Measurements from ENCODE around the gene ANTXR1.

Gene ANTXR1

GRCh38 chr2:69007169-69007568 is 5.8 kb upstream of the ANTXR1 start:
- no peak for DNase-seq

GRCh38 chr2:69007603-69008002 is 5.4 kb upstream of the ANTXR1 start:
- DNase-seq = no peak

GRCh38 chr2:69010437-69011194 is 2.4 kb upstream of the ANTXR1 start:
- DNase-seq = no peak

- no peak for DNase-seq
These were observed 1.3 kb upstream of the ANTXR1 start for GRCh38 chr2:69011611-69012157.

GRCh38 chr2:69012310-69013141 is 453 bp upstream of the ANTXR1 start:
- peak; percentile 86 for DNase-seq

GRCh38 chr2:69013840-69014821 is 1.2 kb downstream of the ANTXR1 start:
- no peak for DNase-seq

- DNase-seq = no peak
These were observed 4.1 kb downstream of the ANTXR1 start for GRCh38 chr2:69017080-69017479.

- peak; percentile 12 for DNase-seq
These were observed 4.9 kb downstream of the ANTXR1 start for GRCh38 chr2:69017835-69018234.

GRCh38 chr2:69018678-69019095 is 5.7 kb downstream of the ANTXR1 start:
- no peak for DNase-seq

GRCh38 chr2:69020496-69021426 is 7.8 kb downstream of the ANTXR1 start:
- DNase-seq = no peak

- DNase-seq = no peak
These were observed 8.7 kb downstream of the ANTXR1 start for GRCh38 chr2:69021727-69022126.

- no peak for DNase-seq
These were observed 9.6 kb downstream of the ANTXR1 start for GRCh38 chr2:69022548-69022947.

- no peak for DNase-seq
These were observed 10.3 kb downstream of the ANTXR1 start for GRCh38 chr2:69023236-69023635.

- DNase-seq = peak; percentile 7
These were observed 13.0 kb downstream of the ANTXR1 start for GRCh38 chr2:69026026-69026425.

- DNase-seq = no peak
These were observed 13.9 kb downstream of the ANTXR1 start for GRCh38 chr2:69026691-69027459.

GRCh38 chr2:69030800-69031428 is 17.9 kb downstream of the ANTXR1 start:
- DNase-seq = no peak

- DNase-seq = no peak
These were observed 18.5 kb downstream of the ANTXR1 start for GRCh38 chr2:69031466-69031865.

- no peak for DNase-seq
These were observed 19.4 kb downstream of the ANTXR1 start for GRCh38 chr2:69032336-69032735.

GRCh38 chr2:69033461-69034095 is 20.6 kb downstream of the ANTXR1 start:
- DNase-seq = no peak

- DNase-seq = no peak
These were observed 21.1 kb downstream of the ANTXR1 start for GRCh38 chr2:69034122-69034521.

Measured in NCI-H2171 treated with DMSO at 0.1 percent for 48 hours (cell line).